GM19452 (cell line): Measurements from ENCODE around the gene NSUN2.
"Not testable (repeated sequence)": the region's sequence is repeated elsewhere in the genome, so short reads cannot be mapped to it uniquely, and the experiment has no call there.

Experiments used
- ATAC-seq: cut with Tn5 transposase; IDR thresholded peaks from one replicate; pipeline ENCODE4 v1.9.1; 2021; ENCODE audit not compliant: unreplicated experiment

NSUN2 gene

DNA sequence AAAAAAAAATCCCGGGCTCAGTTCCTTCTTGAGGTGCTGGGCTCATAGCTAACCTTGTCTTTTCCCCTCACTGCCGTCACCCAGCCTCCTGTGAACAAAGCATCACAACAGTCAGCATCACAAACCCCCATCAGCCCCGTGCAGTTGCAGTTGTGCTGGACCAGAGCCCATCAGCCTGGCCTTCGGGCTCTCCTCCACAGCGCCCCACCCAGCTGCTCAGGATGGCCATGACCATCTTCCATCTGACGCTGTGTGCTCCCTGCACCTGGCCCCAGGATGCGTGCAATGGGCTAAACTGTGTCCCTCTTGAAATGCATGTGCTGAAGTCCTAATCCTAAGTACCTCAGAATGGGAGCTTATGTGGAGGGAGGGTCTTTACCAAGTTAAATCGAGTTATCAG, 48.1 kb downstream of the NSUN2 start:
- no peak for ATAC-seq

DNA sequence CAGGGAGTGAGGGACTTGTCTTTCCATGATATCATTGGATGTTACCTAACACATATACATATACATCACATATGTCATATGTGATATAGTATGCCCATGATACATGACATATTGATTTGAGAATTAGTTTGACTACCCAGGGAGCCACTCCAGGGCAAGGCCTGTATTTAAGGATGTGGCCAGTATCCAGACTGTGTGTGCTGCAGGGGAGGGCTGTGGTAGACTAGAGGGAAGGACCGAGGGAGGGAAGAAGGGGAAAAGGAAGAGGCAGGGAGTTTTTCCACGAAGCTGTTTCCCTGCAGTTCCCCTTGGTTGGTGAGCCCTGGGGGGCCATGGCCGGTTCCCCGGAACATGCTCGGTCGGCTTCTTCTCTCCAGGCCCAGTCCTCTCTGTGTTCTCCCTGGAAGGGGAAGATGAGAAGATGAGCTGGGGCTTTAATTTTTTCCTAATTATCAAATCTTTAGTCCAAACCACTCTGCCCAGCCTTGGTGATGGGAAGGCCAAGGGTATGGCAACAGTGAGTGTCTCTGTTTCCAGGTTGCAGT, 48.7 kb downstream of the NSUN2 start:
- ATAC-seq = no peak

DNA sequence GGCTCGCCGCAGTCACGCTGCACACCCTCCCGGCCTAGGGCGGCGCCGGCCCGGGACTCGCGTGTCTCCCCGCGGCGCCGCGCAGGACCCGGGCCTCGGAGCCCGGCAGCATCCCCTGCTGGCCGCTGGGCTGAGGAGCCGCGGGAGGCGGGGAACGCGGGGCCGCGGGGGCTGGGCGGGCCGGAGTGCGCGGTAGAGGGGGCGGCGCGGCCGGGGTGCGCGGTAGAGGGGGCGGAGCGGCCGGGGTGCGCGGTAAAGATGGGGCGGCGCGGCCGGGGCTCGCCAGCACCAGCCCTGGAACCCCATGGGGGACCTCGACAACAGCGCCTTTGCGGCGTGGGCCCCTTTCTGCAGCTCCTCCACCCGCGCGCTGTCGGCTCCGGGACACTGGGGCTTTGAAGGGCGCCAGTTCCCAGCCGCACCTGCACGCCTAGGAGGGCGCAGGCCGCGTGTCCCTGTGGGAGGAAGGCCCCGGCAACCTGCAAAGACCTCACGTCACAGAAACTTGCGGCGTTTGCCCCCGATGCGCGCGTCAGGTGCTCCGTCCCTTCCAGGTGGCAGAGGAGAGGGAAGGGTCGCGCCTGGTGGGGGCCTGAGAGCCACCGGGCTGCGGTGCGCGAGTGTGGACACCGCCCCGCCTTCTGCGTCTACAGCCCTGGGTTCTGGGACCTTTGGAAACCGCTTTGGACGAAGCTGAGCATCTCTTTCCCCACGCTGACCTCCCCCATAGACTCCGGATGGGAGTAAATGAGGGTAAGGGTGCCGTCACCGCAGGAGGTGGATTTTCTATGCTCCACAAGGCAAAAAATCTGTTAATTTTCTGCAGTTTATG, 49.6 kb downstream of the NSUN2 start:
- no peak for ATAC-seq

DNA sequence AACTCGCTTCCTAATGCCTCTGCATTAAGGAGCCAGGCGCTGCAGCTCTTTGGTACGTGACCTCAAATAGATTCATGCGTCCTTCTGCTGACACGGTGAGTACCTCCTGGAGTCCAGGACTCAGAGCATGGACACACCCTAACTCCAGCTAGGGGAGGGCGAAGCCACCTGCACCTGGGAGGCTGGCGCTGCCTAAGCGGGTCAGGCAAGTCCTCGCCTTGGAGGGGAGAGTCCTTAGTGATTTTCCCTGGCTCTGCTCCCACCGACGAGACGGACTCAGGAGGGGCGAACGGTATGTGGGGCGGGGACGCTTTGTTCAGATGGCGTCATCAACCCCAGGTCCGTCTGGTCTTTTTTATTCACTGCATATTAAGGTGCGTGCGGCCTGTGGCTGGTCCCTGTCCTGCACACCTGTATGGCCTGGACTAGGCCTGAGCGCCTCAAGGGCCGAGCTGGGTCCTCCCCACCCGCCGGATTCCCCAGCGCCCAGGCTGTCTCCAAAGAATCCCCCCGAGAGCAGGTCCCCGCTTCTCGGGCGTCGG, 50.3 kb downstream of the NSUN2 start:
- no peak for ATAC-seq

DNA sequence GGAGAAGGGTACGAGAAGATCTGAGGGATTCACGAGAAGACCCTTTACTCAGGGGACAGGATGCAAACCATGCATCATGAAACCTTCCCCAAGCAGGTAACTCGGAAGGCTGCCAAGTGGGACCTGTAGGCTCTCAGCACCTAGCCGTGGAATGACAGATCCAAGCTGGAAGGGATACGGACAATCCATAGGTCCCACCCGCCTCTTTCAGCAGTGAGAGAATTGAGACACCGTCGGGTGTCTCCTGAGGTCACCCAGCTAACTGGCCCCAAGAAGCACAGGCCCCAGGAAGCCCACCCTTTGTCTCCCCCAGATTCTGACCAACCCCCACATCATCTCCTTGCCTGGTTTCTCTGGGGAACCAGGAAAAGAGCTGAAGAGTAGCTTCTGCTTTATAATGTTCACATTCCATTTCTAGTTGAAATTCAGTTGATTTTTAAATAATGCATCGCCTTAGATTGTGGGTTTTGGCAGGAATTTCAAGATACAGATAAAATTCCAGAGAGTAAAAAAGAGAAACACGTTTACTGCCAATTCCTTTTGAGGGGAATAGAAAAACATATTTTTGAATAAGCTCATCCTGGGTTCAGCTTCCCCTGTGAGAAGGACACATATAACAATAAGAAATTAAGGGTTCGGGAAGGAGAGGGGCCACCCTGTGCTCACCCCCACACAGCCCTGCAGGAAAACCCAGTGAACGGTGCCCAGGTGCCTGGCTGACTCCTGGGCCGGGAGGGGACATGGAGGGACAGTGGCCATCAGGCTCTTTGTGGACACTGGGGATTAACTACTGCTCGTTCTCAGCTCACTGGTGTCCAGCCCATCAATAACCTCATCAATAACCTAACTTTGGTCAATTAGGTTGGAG, 51.1 kb downstream of the NSUN2 start:
- no peak for ATAC-seq

DNA sequence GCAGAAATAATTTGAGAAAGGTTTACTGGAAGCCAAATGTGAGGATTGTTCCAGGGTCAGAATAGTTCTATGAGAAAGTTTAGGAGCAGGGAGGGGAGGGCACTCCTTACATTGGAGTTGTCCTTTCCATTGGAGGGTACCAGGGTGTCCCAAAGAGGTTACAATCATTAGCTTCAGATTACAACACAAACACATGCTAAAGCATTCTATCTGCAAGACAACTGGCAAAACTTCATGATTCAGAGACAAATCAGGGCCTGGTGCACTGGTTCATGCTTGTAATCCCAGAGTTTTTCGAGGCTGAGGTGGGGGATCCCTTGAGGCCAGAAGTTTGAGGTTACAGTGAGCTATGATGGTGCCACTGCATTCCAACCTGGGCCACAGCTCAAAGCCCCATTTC, 51.8 kb downstream of the NSUN2 start:
- no peak for ATAC-seq

DNA sequence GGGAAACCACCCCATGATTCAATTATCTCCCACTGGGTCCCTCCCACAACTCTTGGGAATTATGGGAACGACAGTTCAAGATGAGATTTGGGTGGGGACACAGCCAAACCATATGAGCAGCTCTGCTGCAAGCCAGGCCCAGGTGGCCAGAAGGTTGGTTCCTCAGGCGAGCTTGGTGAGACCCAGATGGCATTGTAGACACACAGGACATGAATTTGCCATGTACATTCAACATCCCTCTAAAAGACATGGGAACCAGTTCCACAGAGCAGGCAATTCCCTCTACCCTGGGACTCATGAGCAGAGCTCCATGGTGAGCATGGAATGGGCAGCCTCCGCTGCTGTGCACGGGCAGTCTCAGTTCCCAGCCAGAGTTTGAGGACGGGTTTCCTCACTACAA, 53.3 kb downstream of the NSUN2 start:
- ATAC-seq = no peak

DNA sequence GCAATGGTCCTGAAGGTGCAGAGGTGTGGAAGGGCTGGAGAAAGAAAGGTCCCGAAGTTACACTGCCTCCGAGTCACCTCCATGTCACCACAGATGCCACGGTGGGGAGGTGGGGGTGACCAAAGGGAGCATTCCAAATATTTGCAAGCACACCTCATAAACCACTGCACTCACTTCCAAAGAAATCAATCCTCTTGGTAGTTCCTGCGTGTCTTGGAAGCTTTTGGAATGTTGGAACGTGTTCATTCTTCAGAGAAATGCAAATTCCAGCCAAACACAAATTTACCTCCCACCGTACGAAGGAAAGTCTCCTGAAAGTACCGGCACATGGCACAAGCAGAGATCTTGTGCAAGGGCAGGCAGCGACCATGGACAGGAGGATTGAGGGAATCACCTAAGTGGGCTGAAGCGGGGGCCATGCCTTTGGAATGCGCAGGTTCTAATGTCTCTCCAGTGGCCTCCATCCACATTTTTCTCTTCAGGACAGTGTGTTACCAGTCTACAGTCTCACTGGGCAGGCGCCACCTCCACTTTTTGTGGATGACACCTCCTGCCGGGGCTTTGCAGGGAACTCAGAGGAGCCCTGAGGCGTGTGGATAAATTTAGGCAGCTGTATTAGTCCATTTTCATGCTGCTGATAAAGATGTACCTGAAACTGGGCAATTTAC, 54.0 kb downstream of the NSUN2 start:
- ATAC-seq = no peak

DNA sequence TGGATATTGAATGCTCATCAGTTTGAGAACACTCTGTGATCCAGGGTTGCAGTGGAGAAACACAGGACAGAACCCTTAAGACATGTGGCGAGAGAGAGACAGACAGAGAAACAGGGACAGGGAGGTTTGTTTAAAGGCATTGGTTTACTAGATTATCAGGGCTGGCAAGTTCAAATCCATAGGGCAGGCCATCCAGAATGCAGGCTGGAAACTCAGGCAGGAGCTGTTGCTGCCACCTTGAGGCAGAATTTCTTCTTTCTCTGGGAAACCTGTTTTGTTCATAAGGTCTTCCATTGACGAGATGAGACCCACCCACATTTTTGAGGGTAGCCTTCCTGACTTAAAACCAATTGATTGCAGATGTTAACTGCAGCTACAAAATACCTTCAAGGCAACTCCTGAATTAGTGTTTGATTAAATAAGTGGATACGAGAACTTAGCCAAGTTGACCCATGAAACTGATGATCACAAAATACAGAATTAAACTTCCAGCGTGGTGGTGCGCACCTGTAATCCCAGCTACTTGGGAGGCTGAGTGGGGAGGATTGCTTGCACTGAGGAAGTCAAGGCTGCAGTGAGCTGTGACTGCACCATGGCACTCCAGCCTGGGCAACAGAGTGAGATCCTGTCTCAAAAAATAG, 55.9 kb downstream of the NSUN2 start:
- no peak for ATAC-seq

DNA sequence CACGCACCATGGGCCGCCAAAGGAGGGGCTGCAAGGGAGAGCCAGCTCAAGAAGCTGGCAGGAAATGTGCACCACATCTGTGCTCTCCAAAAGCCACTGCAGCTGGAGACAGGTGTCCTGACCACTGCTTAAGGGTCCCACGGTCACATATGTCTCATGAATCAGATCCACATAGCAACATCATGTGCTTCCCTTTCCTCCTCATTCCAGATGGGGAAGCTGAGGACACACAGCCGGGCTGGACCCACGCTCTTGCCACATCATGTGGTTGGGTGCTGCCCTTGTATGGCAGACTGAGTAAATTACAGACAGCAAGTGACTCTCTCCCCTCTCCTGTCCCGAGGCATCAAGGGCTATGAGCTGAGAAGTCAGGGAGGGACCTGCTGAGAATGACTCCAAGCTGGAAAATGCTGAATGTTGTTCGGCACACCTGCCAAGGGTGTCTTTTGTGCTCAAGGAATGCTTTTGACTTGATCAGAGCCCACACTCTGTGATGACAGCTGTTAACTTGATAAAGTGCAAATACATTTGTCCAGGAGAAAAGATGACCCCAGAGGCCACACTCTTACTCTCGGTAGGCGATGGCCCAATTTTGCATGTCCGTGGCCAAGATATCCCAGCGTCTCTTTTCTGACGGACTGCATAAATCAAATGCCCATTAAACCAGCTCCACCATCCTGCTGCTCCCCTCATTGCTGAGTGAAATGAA, 58.2 kb downstream of the NSUN2 start:
- no peak for ATAC-seq

DNA sequence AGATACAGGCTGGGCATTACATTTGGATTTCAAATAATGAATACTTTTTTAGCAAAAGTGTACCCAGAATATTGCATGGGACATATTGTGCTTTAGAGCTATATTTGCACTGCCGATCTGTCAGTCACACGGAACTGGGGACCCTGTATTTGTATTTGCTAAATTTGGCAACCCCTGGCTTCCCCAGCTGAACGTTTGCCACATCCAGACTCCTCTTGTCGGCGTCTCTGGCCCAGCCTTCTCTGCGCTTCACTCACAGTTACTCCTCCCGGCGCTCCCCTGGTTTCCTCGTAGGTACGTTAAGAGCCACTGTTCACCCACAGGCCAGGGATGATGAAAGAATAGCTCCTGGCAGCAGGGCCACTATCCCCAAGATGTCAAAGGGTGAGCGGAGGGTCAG, 58.7 kb downstream of the NSUN2 start:
- no peak for ATAC-seq

DNA sequence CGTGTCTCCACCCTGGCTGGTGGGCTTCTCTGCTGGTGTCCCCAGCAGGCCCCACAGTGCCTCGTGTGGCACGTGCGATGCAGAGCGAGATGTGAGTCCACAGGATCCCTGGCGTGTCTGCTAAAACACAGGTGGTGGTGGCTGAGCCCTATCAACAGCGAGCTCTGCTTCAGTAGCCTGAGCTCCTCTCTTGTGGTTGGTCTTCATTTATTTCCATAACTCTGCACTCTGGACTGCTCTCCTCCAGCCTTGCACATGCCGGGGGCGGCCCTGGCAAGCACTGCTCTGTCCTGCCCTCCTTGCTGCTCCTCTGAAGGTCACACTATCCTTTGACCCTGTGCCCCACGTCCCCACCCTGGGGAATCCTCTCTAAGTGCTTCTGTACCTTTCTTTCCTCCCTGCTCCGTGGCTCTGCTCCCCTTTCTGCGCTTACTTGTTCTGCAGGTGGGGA, 59.2 kb downstream of the NSUN2 start:
- ATAC-seq = no peak

DNA sequence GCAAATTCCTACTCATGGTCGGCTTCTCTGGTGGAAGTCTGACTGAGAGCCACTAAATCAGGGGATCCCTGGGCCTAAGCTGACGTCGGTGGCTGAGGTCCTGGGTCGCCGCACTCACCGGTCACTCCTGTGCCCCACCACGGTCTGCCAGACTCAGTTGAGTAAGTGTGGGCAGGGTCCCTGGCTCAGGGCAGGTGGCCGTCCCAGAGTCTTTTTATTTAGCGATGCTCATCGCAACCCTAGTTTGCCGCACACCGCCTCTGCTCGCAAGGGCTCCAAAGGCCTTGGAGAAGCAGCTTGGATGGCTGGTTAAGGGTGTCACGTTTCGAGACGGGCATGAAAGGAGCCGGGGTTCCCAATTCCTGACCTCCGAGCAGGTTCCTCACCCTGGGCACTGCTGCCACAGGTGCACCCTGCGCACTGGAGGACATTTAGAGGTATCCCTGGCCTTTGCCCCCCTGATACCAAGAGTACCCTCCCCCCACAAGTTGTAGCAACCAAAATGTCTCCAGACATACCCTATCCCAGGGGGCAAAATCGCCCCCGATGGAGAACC, 59.9 kb downstream of the NSUN2 start:
- no peak for ATAC-seq

DNA sequence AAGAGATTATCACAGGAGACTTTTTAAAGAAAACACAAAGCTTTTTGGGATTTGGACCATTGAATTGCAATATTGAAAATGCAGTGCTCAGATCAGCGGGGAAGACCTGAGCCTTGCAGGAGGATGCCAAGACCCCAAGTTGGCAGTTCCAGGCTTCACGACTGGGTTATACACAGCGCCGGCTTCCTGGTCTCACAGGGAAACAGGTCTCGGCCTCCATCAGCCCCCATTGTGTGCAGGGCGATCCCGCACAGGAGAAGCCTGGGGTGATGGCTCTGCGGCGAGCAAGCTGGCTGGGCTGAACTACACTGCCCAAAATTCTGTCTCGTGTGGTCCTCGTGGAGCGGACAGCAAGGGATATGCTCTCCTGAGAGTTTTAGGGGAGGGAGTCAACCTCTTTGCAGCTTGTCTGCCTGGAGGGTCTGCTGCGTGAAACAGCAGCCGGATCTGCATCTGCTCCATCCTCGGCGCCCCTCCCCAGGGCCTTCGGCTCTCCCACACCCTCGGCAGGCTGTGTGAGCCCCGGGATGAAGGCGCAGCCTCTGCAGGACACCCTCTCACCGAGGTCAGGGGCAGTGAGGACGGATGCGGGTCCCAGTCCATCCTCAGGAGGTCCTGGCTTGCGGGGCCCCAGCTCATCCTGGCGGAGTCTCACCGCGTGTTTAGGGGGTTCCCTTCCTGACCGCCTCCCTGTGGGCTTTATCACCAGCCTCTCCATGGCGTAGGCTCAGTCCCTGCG, 60.6 kb downstream of the NSUN2 start:
- ATAC-seq = no peak

DNA sequence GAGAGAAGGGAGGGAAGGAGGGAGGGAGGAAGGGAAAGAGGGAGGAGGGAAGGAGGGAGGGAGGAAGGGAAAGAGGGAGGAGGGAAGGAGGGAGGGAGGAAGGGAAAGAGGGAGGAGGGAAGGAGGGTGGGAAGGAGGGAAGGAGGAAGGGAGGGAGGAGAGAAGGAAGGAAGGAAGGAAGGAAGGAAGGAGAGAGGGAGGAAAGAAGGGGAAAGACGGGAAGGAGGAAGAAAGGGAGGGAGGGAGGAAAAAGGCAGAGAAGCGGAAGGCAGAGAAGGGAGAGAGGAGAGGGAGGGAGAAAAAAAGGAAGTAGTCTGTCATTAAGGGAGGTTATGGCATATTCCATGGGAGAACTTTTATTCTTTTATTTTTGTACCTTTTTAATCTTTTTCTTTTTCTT, 61.2 kb downstream of the NSUN2 start:
- not testable (repeated sequence) for ATAC-seq

DNA sequence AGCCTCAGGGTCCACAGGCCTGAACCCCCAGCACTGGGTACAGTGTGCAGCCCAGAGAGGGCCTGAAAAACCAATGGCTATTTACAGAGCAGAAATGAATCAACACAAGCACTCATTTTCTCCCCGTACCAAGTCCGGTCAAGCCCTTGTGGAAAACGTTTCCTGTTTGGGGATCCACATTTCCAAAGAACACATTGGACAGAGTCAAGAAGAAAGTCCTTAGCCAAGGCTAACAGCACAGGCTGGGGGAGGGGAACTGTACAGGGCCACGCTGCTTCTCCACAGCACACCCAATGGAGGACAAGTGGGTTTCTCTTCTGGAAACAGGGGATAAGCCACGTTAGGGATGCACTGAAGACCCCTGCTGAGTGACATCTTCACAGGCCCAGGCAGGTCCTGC, 62.3 kb downstream of the NSUN2 start:
- no peak for ATAC-seq

DNA sequence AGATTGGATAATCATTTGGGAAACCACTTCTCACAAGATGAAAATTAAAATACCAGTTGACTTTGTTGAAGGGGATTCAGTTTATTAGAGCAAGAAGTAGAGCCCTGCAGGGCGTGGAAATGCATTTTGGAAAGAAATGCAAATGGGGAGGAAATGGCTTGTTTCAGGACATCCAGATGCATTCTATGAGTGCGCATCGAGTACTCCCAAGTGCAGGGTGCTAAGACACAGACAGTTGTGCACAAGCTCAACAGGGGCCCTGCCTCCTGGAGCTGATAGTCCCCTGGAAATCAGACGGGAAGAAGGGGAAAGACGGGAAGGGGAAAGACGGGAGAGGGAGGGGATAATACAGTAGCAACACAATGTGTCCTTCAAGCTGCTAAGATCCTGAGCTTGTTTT, 64.0 kb downstream of the NSUN2 start:
- no peak for ATAC-seq

DNA sequence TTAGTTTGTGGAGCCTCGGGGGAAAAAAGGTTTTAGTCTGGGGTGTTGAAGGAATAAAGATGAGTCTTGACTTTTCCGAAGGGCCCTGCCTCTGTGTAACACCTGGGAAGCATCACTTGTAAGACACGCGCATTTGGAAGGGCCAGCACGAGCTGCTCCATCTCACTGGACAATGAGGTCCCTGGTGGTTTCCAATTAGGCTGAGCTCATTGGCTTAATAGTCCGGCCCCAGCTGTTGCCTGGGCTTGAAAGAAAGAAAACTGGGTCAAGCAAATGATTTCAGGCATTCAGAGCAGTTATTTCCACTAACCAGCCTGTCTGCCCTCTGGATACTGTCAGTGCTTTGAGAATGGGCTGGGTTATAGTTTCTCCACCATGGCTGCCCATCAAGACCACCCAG, 64.5 kb downstream of the NSUN2 start:
- ATAC-seq = no peak

DNA sequence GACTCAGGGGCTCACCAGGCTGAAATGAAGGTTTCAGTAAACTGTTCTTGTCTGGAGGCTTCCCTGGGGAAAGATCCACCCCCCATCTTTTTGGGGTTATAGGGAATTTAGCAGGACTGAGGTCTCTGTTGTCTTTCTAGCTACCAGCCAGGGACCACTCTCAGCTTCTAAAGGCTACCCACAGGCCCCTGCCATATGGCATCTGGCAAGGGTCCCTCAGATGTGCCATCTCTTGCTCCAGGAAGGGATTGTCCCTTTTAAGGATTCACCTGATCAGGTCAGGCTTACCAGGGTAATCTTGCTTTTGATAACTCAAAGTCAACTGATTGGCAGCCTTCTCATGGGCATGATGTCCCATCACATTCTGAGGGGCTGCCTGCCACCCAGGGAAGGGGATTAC, 65.0 kb downstream of the NSUN2 start:
- no peak for ATAC-seq
